MCF 10A (cell line): Measurements from ENCODE around the gene UBE2Z. TPM values are rescaled to one million over a fixed set of nuclear protein-coding genes. Genes with fewer than 3 reads are reported as not detected.

Experiments used
- total RNA-seq: library from RNA; stranded (reverse); gene quantifications from 2 replicates; pipeline ENCODE4 v1.2.3, GENCODE V29; 2022

The UBE2Z gene
- total RNA-seq, 1 experiment from 2014 or later: 106 TPM

Other genes with a start within 250 kb of the UBE2Z start
- gene PRAC1, start 185.9 kb upstream of the UBE2Z start, total RNA-seq: not detected in 2 replicates
- not detected in 2 replicates for gene PRAC2, start 185.2 kb upstream of the UBE2Z start, total RNA-seq
- gene HOXB13, start 179.7 kb upstream of the UBE2Z start, total RNA-seq: not detected in 2 replicates
- not detected in 2 replicates for gene TTLL6, start 91.2 kb upstream of the UBE2Z start, total RNA-seq
- gene CALCOCO2, start 77.4 kb upstream of the UBE2Z start, total RNA-seq: 96.1 and 113 TPM in 2 replicates
- gene ATP5MC1, start 15.6 kb upstream of the UBE2Z start, total RNA-seq: 149 and 150 TPM in 2 replicates
- gene SNF8, start 36.4 kb downstream of the UBE2Z start, total RNA-seq: 156 and 184 TPM in 2 replicates
- not detected in 2 replicates for gene GIP, start 60.2 kb downstream of the UBE2Z start, total RNA-seq
- gene IGF2BP1, start 89.0 kb downstream of the UBE2Z start, total RNA-seq: 0.02 and 0.27 TPM in 2 replicates
- gene B4GALNT2, start 224.4 kb downstream of the UBE2Z start, total RNA-seq: 0.05 TPM in 1 of 2 replicates, not detected in the other